Stimulated activated effector memory CD8-positive, alpha-beta T cell treated with anti-CD3 and anti-CD28 coated beads, Interleukin-12 subunit alpha, Interleukin-12 subunit beta, amount 100 ng/mL, for 72 hours (primary cell): ENCODE results near the gene EGR4.

Experiments used
- ATAC-seq: fragments of 150-1000 bp; cut with Tn5 transposase; 2 replicates; pipeline ENCODE4 v1.10.0; 2021
- DNase-seq, 2 donors: peaks; one replicate each; pipeline ENCODE4 v3.0.0; 2021 to 2022; ENCODE audit warnings: low spot score in 2 of 2
- H3K27ac Mint-ChIP-seq: one replicate; pipeline ENCODE4 v1.8.0; 2022; ENCODE audit warnings: mild to moderate bottlenecking, mixed read lengths
- H3K36me3 Mint-ChIP-seq: one replicate; pipeline ENCODE4 v1.8.0; 2022; ENCODE audit warnings: mild to moderate bottlenecking, mixed read lengths
- H3K4me1 Mint-ChIP-seq: one replicate; pipeline ENCODE4 v1.8.0; 2022; ENCODE audit warnings: mixed read lengths
- H3K4me3 Mint-ChIP-seq: one replicate; pipeline ENCODE4 v1.8.0; 2022; ENCODE audit warnings: mild to moderate bottlenecking, mixed read lengths
- H3K9me3 Mint-ChIP-seq: one replicate; pipeline ENCODE4 v1.8.0; 2022; ENCODE audit warnings: mixed read lengths

Gene EGR4

GRCh38 chr2:73260338-73260984, 32.9 kb downstream of the EGR4 start:
- peaks cover 18% of the 10 kb centered on the region for H3K4me1 Mint-ChIP-seq
- no peak for ATAC-seq
- no peaks in the 10 kb centered on the region for H3K9me3 Mint-ChIP-seq
- H3K4me3 Mint-ChIP-seq: no peak overlapping the region
- H3K27ac Mint-ChIP-seq: peak overlapping the region; percentile 63
- H3K36me3 Mint-ChIP-seq: peaks cover 39% of the 10 kb centered on the region
- DNase-seq: no peak

GRCh38 chr2:73259704-73260337, 33.5 kb downstream of the EGR4 start:
- Mint-ChIP-seq H3K4me1 (peaks cover 18% of the 10 kb centered on the region), H3K36me3 (peaks cover 46% of the 10 kb centered on the region), H3K27ac (peak overlapping the region; percentile 63), H3K9me3 (no peaks in the 10 kb centered on the region), H3K4me3 (no peak overlapping the region)
- DNase-seq (no peak), ATAC-seq (no peak)

- peaks cover 48% of the 10 kb centered on the region for H3K36me3 Mint-ChIP-seq
- H3K4me3 Mint-ChIP-seq: no peak overlapping the region
- no peak for ATAC-seq
- no peak for DNase-seq
- peak overlapping the region; percentile 63 for H3K27ac Mint-ChIP-seq
- peaks cover 18% of the 10 kb centered on the region for H3K4me1 Mint-ChIP-seq
- H3K9me3 Mint-ChIP-seq: no peaks in the 10 kb centered on the region
Measured at GRCh38 chr2:73259276-73259675, 34.1 kb downstream of the EGR4 start.

GRCh38 chr2:73258913-73259215, 34.5 kb downstream of the EGR4 start:
- Mint-ChIP-seq H3K36me3 (peaks cover 48% of the 10 kb centered on the region), H3K4me3 (no peak overlapping the region), H3K4me1 (peaks cover 18% of the 10 kb centered on the region), H3K27ac (peak overlapping the region; percentile 63), H3K9me3 (no peaks in the 10 kb centered on the region)
- DNase-seq (no peak), ATAC-seq (no peak)

- no peak for ATAC-seq
- no peak for DNase-seq
- Mint-ChIP-seq H3K27ac (no peak overlapping the region), H3K36me3 (peaks cover 48% of the 10 kb centered on the region), H3K4me1 (peaks cover 18% of the 10 kb centered on the region), H3K9me3 (no peaks in the 10 kb centered on the region), H3K4me3 (no peak overlapping the region)
Measured at GRCh38 chr2:73258186-73258912, 35.0 kb downstream of the EGR4 start.

- peak; percentile 3 for ATAC-seq
- Mint-ChIP-seq H3K27ac (peak overlapping the region; percentile 80), H3K9me3 (no peaks in the 10 kb centered on the region), H3K4me3 (no peak overlapping the region), H3K4me1 (peaks cover 18% of the 10 kb centered on the region), H3K36me3 (peaks cover 52% of the 10 kb centered on the region)
- DNase-seq: no peak
Measured at GRCh38 chr2:73257425-73258125, 35.8 kb downstream of the EGR4 start.

- H3K27ac Mint-ChIP-seq: peak overlapping the region; percentile 80
- no peaks in the 10 kb centered on the region for H3K9me3 Mint-ChIP-seq
- no peak overlapping the region for H3K4me3 Mint-ChIP-seq
- H3K4me1 Mint-ChIP-seq: peaks cover 18% of the 10 kb centered on the region
- no peak for DNase-seq
- peaks cover 57% of the 10 kb centered on the region for H3K36me3 Mint-ChIP-seq
- no peak for ATAC-seq
Measured at GRCh38 chr2:73257021-73257420, 36.3 kb downstream of the EGR4 start.

GRCh38 chr2:73256618-73256922, 36.8 kb downstream of the EGR4 start:
- Mint-ChIP-seq H3K4me1 (peaks cover 18% of the 10 kb centered on the region), H3K9me3 (no peaks in the 10 kb centered on the region), H3K36me3 (peaks cover 62% of the 10 kb centered on the region), H3K27ac (peak overlapping the region; percentile 80), H3K4me3 (no peak overlapping the region)
- ATAC-seq (no peak), DNase-seq (no peak)

- peaks cover 67% of the 10 kb centered on the region for H3K36me3 Mint-ChIP-seq
Measured at GRCh38 chr2:73255907-73256617, 37.3 kb downstream of the EGR4 start.

GRCh38 chr2:73255007-73255644, 38.2 kb downstream of the EGR4 start:
- H3K9me3 Mint-ChIP-seq: no peaks in the 10 kb centered on the region
- DNase-seq: no peak
- no peak overlapping the region for H3K4me3 Mint-ChIP-seq
- H3K27ac Mint-ChIP-seq: peak overlapping the region; percentile 80
- peaks cover 76% of the 10 kb centered on the region for H3K36me3 Mint-ChIP-seq
- peaks cover 18% of the 10 kb centered on the region for H3K4me1 Mint-ChIP-seq
- ATAC-seq: peak; percentile 3

More at GRCh38 chr2:73255907-73256617, 37.3 kb downstream of the EGR4 start:
- H3K9me3 Mint-ChIP-seq: no peaks in the 10 kb centered on the region
- ATAC-seq (no peak), DNase-seq (no peak)
- H3K27ac Mint-ChIP-seq: peak overlapping the region; percentile 80
- no peak overlapping the region for H3K4me3 Mint-ChIP-seq
- H3K4me1 Mint-ChIP-seq: peaks cover 18% of the 10 kb centered on the region

- Mint-ChIP-seq H3K4me1 (peaks cover 13% of the 10 kb centered on the region), H3K27ac (peak overlapping the region; percentile 80), H3K9me3 (no peaks in the 10 kb centered on the region), H3K4me3 (no peak overlapping the region), H3K36me3 (peaks cover 76% of the 10 kb centered on the region)
- DNase-seq: no peak
- no peak for ATAC-seq
Measured at GRCh38 chr2:73254343-73255006, 38.9 kb downstream of the EGR4 start.

- DNase-seq (no peak), ATAC-seq (no peak)
- Mint-ChIP-seq H3K4me3 (no peak overlapping the region), H3K36me3 (peaks cover 77% of the 10 kb centered on the region), H3K4me1 (peaks cover 13% of the 10 kb centered on the region), H3K9me3 (no peaks in the 10 kb centered on the region), H3K27ac (peak overlapping the region; percentile 64)
Measured at GRCh38 chr2:73253901-73254300, 39.4 kb downstream of the EGR4 start.

- H3K36me3 Mint-ChIP-seq: peaks cover 82% of the 10 kb centered on the region
- H3K4me3 Mint-ChIP-seq: no peak overlapping the region
- DNase-seq (no peak), ATAC-seq (no peak)
- H3K27ac Mint-ChIP-seq: peak overlapping the region; percentile 64
- peaks cover 13% of the 10 kb centered on the region for H3K4me1 Mint-ChIP-seq
- no peaks in the 10 kb centered on the region for H3K9me3 Mint-ChIP-seq
Measured at GRCh38 chr2:73253400-73253799, 39.9 kb downstream of the EGR4 start.

- ATAC-seq (no peak), DNase-seq (no peak)
- Mint-ChIP-seq H3K4me1 (peaks cover 13% of the 10 kb centered on the region), H3K27ac (no peak overlapping the region), H3K9me3 (no peaks in the 10 kb centered on the region), H3K36me3 (peaks cover 92% of the 10 kb centered on the region), H3K4me3 (no peak overlapping the region)
Measured at GRCh38 chr2:73252238-73253027, 40.9 kb downstream of the EGR4 start.
